SU-DHL-6 (cell line): Measurements from ENCODE around the gene KBTBD8.

Experiments
- H2AFZ ChIP-seq: fragments of 200-600 bp; sonication (generic); 2 replicates; pipeline ENCODE4 v1.6.1; 2014; ENCODE audit warnings: low read depth, mild to moderate bottlenecking, moderate library complexity, mixed read lengths, antibody characterized with exemption, low read length; ENCODE audit not compliant: severe bottlenecking
- H3F3A ChIP-seq: fragments of 200-600 bp; shearing (Covaris generic); 2 replicates; pipeline ENCODE4 v1.6.0; 2016; ENCODE audit warnings: antibody characterized with exemption, mild to moderate bottlenecking; ENCODE audit not compliant: insufficient read depth
- H3K27ac ChIP-seq: fragments of 200-600 bp; sonication (generic); 2 replicates; pipeline ENCODE4 v1.5.1; 2016; ENCODE audit warnings: low read depth, mild to moderate bottlenecking, low read length, moderate library complexity, mixed read lengths
- H3K27me3 ChIP-seq: fragments of 200-600 bp; sonication (generic), shearing (Covaris generic); 2 replicates; pipeline ENCODE4 v1.6.0; 2014; ENCODE audit warnings: mild to moderate bottlenecking, low read length
- H3K36me3 ChIP-seq: fragments of 200-600 bp; sonication (generic); 2 replicates; pipeline ENCODE4 v1.6.1; 2014; ENCODE audit warnings: mild to moderate bottlenecking, low read length, mixed read lengths
- H3K4me2 ChIP-seq: fragments of 300-600, 200-600 bp; shearing (Covaris generic), sonication (generic); 2 replicates; pipeline ENCODE4 v1.6.0; 2014; ENCODE audit warnings: low read length, low read depth, mild to moderate bottlenecking; ENCODE audit not compliant: poor library complexity, severe bottlenecking
- H3K4me3 ChIP-seq: fragments of 200-600 bp; sonication (generic); 2 replicates; pipeline ENCODE4 v1.5.1; 2014; ENCODE audit warnings: antibody characterized with exemption, low read length, mild to moderate bottlenecking, mixed read lengths; ENCODE audit not compliant: insufficient read depth, poor library complexity, severe bottlenecking
- H3K79me2 ChIP-seq: fragments of 200-600 bp; sonication (generic); 2 replicates; pipeline ENCODE4 v1.6.1; 2014; ENCODE audit warnings: mild to moderate bottlenecking, low read length, moderate library complexity; ENCODE audit not compliant: insufficient read depth
- H3K9ac ChIP-seq: fragments of 200-600 bp; sonication (generic); 2 replicates; pipeline ENCODE4 v1.7.0; 2014; ENCODE audit warnings: mild to moderate bottlenecking, low read length
- H3K9me2 ChIP-seq: fragments of 200-600 bp; sonication (generic); replicated peaks from 2 replicates; pipeline ENCODE4 v1.6.1; 2014; ENCODE audit warnings: low read length; ENCODE audit not compliant: insufficient read depth
- H3K9me3 ChIP-seq: fragments of 200-600 bp; sonication (generic); 2 replicates; pipeline ENCODE4 v1.6.1; 2014; ENCODE audit warnings: low read length, mixed read lengths; ENCODE audit not compliant: insufficient read depth
- H4K20me1 ChIP-seq: fragments of 200-600 bp; sonication (generic); 2 replicates; pipeline ENCODE4 v1.6.1; 2014; ENCODE audit warnings: low read depth, mild to moderate bottlenecking, antibody characterized with exemption, low read length, moderate library complexity, mixed read lengths
- CTCF ChIP-seq: fragments of 200-600 bp; sonication (generic); IDR thresholded peaks from one replicate; pipeline ENCODE4 v1.5.1; 2017; ENCODE audit warnings: antibody characterized with exemption, mild to moderate bottlenecking, low read length, moderate library complexity; ENCODE audit not compliant: insufficient read depth, poor library complexity, severe bottlenecking
- EZH2phosphoT487 ChIP-seq: fragments of 200-600 bp; sonication (generic), shearing (Covaris generic); conservative IDR thresholded peaks from 2 replicates; pipeline ENCODE4 v1.6.1; 2018; ENCODE audit warnings: mild to moderate bottlenecking, antibody characterized with exemption, low read length, moderate library complexity, mixed read lengths

The KBTBD8 gene

GRCh38 chr3:67044955-67045354, 46.8 kb downstream of the KBTBD8 start:
- peak overlapping the region; percentile 100 for H3K4me2 ChIP-seq
- H3K9me2 ChIP-seq = no peaks in the 10 kb centered on the region
- H4K20me1 ChIP-seq = no peaks in the 10 kb centered on the region
- H3K9ac ChIP-seq = peak overlapping the region; percentile 60
- no peak overlapping the region for H2AFZ ChIP-seq
- no peaks in the 10 kb centered on the region for H3K36me3 ChIP-seq
- peaks cover 61% of the 10 kb centered on the region for H3F3A ChIP-seq
- TF ChIP-seq EZH2phosphoT487 (no peak), CTCF (no peak)
- H3K4me3 ChIP-seq = peak overlapping the region; percentile 48
- H3K27ac ChIP-seq = peak overlapping the region; percentile 98
- no peaks in the 10 kb centered on the region for H3K79me2 ChIP-seq
- H3K27me3 ChIP-seq = no peaks in the 10 kb centered on the region
- no peaks in the 10 kb centered on the region; the same call in 1 of the 2 replicates for H3K9me3 ChIP-seq

- H3K9me3 ChIP-seq = no peaks in the 10 kb centered on the region; the same call in 1 of the 2 replicates
- no peaks in the 10 kb centered on the region for H4K20me1 ChIP-seq
- peaks cover 3% of the 10 kb centered on the region; the same call in 1 of the 2 replicates for H3K36me3 ChIP-seq
- peak overlapping the region; percentile 98 for H3K27ac ChIP-seq
- peak overlapping the region; percentile 100 for H3K4me2 ChIP-seq
- H3K4me3 ChIP-seq = peak overlapping the region; percentile 48
- peak overlapping the region; percentile 60 for H3K9ac ChIP-seq
- H3K27me3 ChIP-seq = no peaks in the 10 kb centered on the region
- no peaks in the 10 kb centered on the region for H3K79me2 ChIP-seq
- no peaks in the 10 kb centered on the region for H3K9me2 ChIP-seq
- H3F3A ChIP-seq = peaks cover 63% of the 10 kb centered on the region
- TF ChIP-seq EZH2phosphoT487 = no peak
- TF ChIP-seq CTCF = no peak
- H2AFZ ChIP-seq = no peak overlapping the region
Measured at GRCh38 chr3:67045711-67046465, 47.8 kb downstream of the KBTBD8 start.

- Histone ChIP-seq H4K20me1 (no peaks in the 10 kb centered on the region), H3K36me3 (peaks cover 3% of the 10 kb centered on the region; the same call in 1 of the 2 replicates), H3K4me3 (peak overlapping the region; percentile 47), H3K27me3 (no peaks in the 10 kb centered on the region), H3K9me3 (no peaks in the 10 kb centered on the region), H3K9ac (peak overlapping the region; percentile 60), H3K9me2 (no peaks in the 10 kb centered on the region), H3F3A (peaks cover 64% of the 10 kb centered on the region), H3K79me2 (no peaks in the 10 kb centered on the region), H3K27ac (peak overlapping the region; percentile 98), H3K4me2 (peak overlapping the region; percentile 100), H2AFZ (peak overlapping the region; percentile 2)
- no peak for TF ChIP-seq EZH2phosphoT487
- no peak for TF ChIP-seq CTCF
Measured at GRCh38 chr3:67047051-67047450, 48.9 kb downstream of the KBTBD8 start.
